DOHH2 (cell line): Measurements from ENCODE around the gene LSAMP.

Experiments
- CTCF ChIP-seq: fragments of 200-600 bp; sonication (generic); IDR thresholded peaks from one replicate; pipeline ENCODE4 v1.5.1; 2014; ENCODE audit warnings: antibody characterized with exemption, mild to moderate bottlenecking, low read depth, low read length; ENCODE audit not compliant: poor library complexity, severe bottlenecking
- EZH2phosphoT487 ChIP-seq: fragments of 200-600 bp; sonication (generic); IDR thresholded peaks from 2 replicates; pipeline ENCODE4 v1.6.1; 2017; ENCODE audit warnings: borderline replicate concordance, mild to moderate bottlenecking, antibody characterized with exemption, low read length, moderate library complexity, mixed read lengths

- no peak for TF ChIP-seq CTCF
- no peak for TF ChIP-seq EZH2phosphoT487
Measured at GRCh38 chr3:116256843-116257485, 188.3 kb downstream of the LSAMP start.
